ENCODE data around the gene ZP1. TPM values are rescaled to one million over a fixed set of nuclear protein-coding genes. Genes with fewer than 3 reads are reported as not detected.

The ZP1 gene
- total RNA-seq, 3 donors from 2014 or later (not counting 1 experiment from before 2014, with no cell fraction given) = 0.35 TPM; not detected in 2

DNA sequence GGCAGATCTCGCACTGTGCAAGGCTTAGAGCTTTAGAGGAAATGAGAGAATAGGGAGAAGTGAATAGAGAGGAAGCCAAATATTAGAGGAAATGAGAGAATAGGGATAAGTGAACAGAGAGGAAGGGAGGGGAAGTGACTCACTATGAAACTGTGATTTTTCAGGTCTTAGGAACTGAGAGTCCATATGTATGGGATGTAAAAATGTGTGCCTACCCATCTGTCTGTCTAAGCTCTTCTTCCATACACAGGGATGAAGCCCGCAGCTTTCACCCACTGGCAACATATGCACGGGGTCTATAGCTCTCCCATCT lies 31.9 kb upstream of the ZP1 start:
- intact Hi-C loops (cut with micrococcal nuclease) = no loop called here
- 72% methylated on average over 3 of the region's 3 CpGs for WGBS (ENCODE audit: insufficient coverage)
- Mint-ChIP-seq H3K27me3 (ENCODE audit: low read depth in 2 of 2) (peaks cover 0 to 12% of the 10 kb centered on the region in 2 donors), H3K36me3 (no peaks in the 10 kb centered on the region), H3K4me1 (peaks cover 0 to 5% of the 10 kb centered on the region in 2 donors), H3K9me3 (no peaks in the 10 kb centered on the region), H3K4me3 (no peak overlapping the region), H3K27ac (peak overlapping the region in 1 of 2 donors; percentile 43)
- no peak overlapping the region for H3K27ac ChIP-seq (ENCODE audit: low read length)
- DNase-seq = no peak
- no peak for TF ChIP-seq CTCF (IDR thresholded peaks at IDR 0.05)
- no peaks in the 10 kb centered on the region for H3K27me3 ChIP-seq (ENCODE audit: control insufficient read depth, insufficient read depth, low read length)
- no peaks in the 10 kb centered on the region for H3K36me3 ChIP-seq (ENCODE audit: control insufficient read depth, insufficient read depth, low read length)
- H3K4me1 ChIP-seq (ENCODE audit: control insufficient read depth, insufficient read depth, low read length) = peaks cover 12% of the 10 kb centered on the region
- no peak for ATAC-seq
- no peak overlapping the region for H3K4me3 ChIP-seq (ENCODE audit: low read length)
- no peaks in the 10 kb centered on the region for H3K9me3 ChIP-seq (ENCODE audit: control insufficient read depth, insufficient read depth, low read length)

GRCh38 chr11:60836866-60837515 lies 30.4 kb upstream of the ZP1 start:
- Histone ChIP-seq H3K27ac (ENCODE audit: low read length) (no peak overlapping the region), H3K9me3 (ENCODE audit: control insufficient read depth, insufficient read depth, low read length) (no peaks in the 10 kb centered on the region), H3K36me3 (ENCODE audit: control insufficient read depth, insufficient read depth, low read length) (no peaks in the 10 kb centered on the region), H3K27me3 (ENCODE audit: control insufficient read depth, insufficient read depth, low read length) (no peaks in the 10 kb centered on the region), H3K4me3 (ENCODE audit: low read length) (no peak overlapping the region), H3K4me1 (ENCODE audit: control insufficient read depth, insufficient read depth, low read length) (peaks cover 15% of the 10 kb centered on the region)
- DNase-seq = no peak
- WGBS (ENCODE audit: insufficient coverage) = 62% methylated on average over 9 of the region's 9 CpGs
- H3K27me3 Mint-ChIP-seq (ENCODE audit: low read depth in 2 of 2) = peaks cover 0 to 12% of the 10 kb centered on the region in 2 donors
- no peak overlapping the region for H3K4me3 Mint-ChIP-seq
- ATAC-seq = no peak
- H3K9me3 Mint-ChIP-seq = no peaks in the 10 kb centered on the region
- intact Hi-C loops (cut with micrococcal nuclease) = no loop called here
- H3K27ac Mint-ChIP-seq = no peak overlapping the region
- no peaks in the 10 kb centered on the region for H3K36me3 Mint-ChIP-seq
- TF ChIP-seq CTCF (IDR thresholded peaks at IDR 0.05) = no peak
- peaks cover 9 to 11% of the 10 kb centered on the region in 2 donors for H3K4me1 Mint-ChIP-seq

- Mint-ChIP-seq H3K27ac (no peak overlapping the region), H3K4me3 (no peak overlapping the region), H3K4me1 (peaks cover 20 to 23% of the 10 kb centered on the region in 2 donors), H3K9me3 (no peaks in the 10 kb centered on the region), H3K36me3 (no peaks in the 10 kb centered on the region), H3K27me3 (ENCODE audit: low read depth in 2 of 2) (peaks cover 0 to 12% of the 10 kb centered on the region in 2 donors)
- intact Hi-C loops (cut with micrococcal nuclease) = no loop called here
- Histone ChIP-seq H3K4me1 (ENCODE audit: control insufficient read depth, insufficient read depth, low read length) (peaks cover 26% of the 10 kb centered on the region), H3K36me3 (ENCODE audit: control insufficient read depth, insufficient read depth, low read length) (no peaks in the 10 kb centered on the region), H3K27ac (ENCODE audit: low read length) (no peak overlapping the region), H3K9me3 (ENCODE audit: control insufficient read depth, insufficient read depth, low read length) (no peaks in the 10 kb centered on the region), H3K27me3 (ENCODE audit: control insufficient read depth, insufficient read depth, low read length) (no peaks in the 10 kb centered on the region), H3K4me3 (ENCODE audit: low read length) (no peak overlapping the region)
- no peak for ATAC-seq
- 91% methylated on average over 7 of the region's 7 CpGs for WGBS (ENCODE audit: insufficient coverage)
- TF ChIP-seq CTCF (IDR thresholded peaks at IDR 0.05) = no peak
- DNase-seq = no peak
Observed at GRCh38 chr11:60838132-60838531, 29.2 kb upstream of the ZP1 start.

Data from natural killer cell (primary cell).